CD8-positive, alpha-beta memory T cell (primary cell): ENCODE data around the gene LMO7. TPM values are rescaled to one million over a fixed set of nuclear protein-coding genes. Genes with fewer than 3 reads are reported as not detected.

Experiments
- CTCF ChIA-PET: fragments of 350-600 bp; sonication (Branson Sonifier 250); formaldehyde crosslinking; loops from one replicate; lab custom pipeline; 2021; ENCODE audit warnings: antibody characterized with exemption; lab: Charles Lee
- POLR2A ChIA-PET: fragments of 350-600 bp; sonication (Branson Sonifier 250); formaldehyde crosslinking; loops from one replicate; lab custom pipeline; 2021; ENCODE audit warnings: antibody characterized with exemption; lab: Charles Lee
- DNase-seq, 5 donors: peaks; one replicate each; pipeline versions ENCODE4 v3.0.0 to v3.0.0-alpha.2; 2020 to 2022; ENCODE audit warnings: mixed read lengths in 1 of 5
- H3K27ac ChIP-seq: one replicate; pipeline ENCODE4 v1.7.0; 2013; ENCODE audit warnings: low read depth, mild to moderate bottlenecking, low read length, moderate library complexity
- H3K27me3 ChIP-seq: 2 replicates; pipeline ENCODE4 v1.7.0; 2013; ENCODE audit warnings: low read length, mild to moderate bottlenecking; ENCODE audit not compliant: insufficient read depth, poor library complexity, severe bottlenecking
- H3K36me3 ChIP-seq: 2 replicates; pipeline ENCODE4 v1.7.0; 2013; ENCODE audit warnings: mild to moderate bottlenecking, low read length, moderate library complexity; ENCODE audit not compliant: insufficient read depth
- H3K4me1 ChIP-seq: 2 replicates; pipeline ENCODE4 v1.7.0; 2013; ENCODE audit warnings: mild to moderate bottlenecking, low read length, moderate library complexity; ENCODE audit not compliant: insufficient read depth
- H3K4me3 ChIP-seq: 2 replicates; pipeline ENCODE4 v1.7.0; 2013; ENCODE audit warnings: mild to moderate bottlenecking, low read length
- H3K9me3 ChIP-seq: 2 replicates; pipeline ENCODE4 v1.7.0; 2013; ENCODE audit warnings: mild to moderate bottlenecking, low read length
- H3K27ac Mint-ChIP-seq, 8 donors: one replicate each; pipeline ENCODE4 v1.8.0; 2020 to 2021; ENCODE audit warnings: mixed read lengths in 8 of 8, mild to moderate bottlenecking in 6 of 8, inconsistent platforms in 3 of 8, moderate library complexity in 3 of 8
- H3K27me3 Mint-ChIP-seq, 2 donors: one replicate each; pipeline ENCODE4 v1.8.0; 2020 to 2021; ENCODE audit warnings: mixed read lengths in 2 of 2, mild to moderate bottlenecking in 1 of 2, moderate library complexity in 1 of 2
- H3K36me3 Mint-ChIP-seq, 3 donors: one replicate each; pipeline ENCODE4 v1.8.0; 2020 to 2021; ENCODE audit warnings: mixed read lengths in 3 of 3, inconsistent platforms in 1 of 3, mild to moderate bottlenecking in 1 of 3
- H3K4me1 Mint-ChIP-seq, 3 donors: one replicate each; pipeline ENCODE4 v1.8.0; 2020 to 2021; ENCODE audit warnings: mixed read lengths in 3 of 3, inconsistent platforms in 1 of 3, mild to moderate bottlenecking in 1 of 3
- H3K4me3 Mint-ChIP-seq, 7 donors: one replicate each; pipeline ENCODE4 v1.8.0; 2020 to 2021; ENCODE audit warnings: mixed read lengths in 7 of 7, mild to moderate bottlenecking in 6 of 7, moderate library complexity in 4 of 7, inconsistent platforms in 2 of 7
- H3K9me3 Mint-ChIP-seq, 5 donors: one replicate each; pipeline ENCODE4 v1.8.0; 2020 to 2022; ENCODE audit warnings: mixed read lengths in 5 of 5, mild to moderate bottlenecking in 3 of 5, moderate library complexity in 2 of 5, inconsistent platforms in 1 of 5
- polyA plus RNA-seq: library from polyadenylated mRNA; unstranded; fragments of 300-500 nt; fragmentation: Illumina TruSeq; gene quantifications from one replicate; pipeline ENCODE4 v1.2.3, GENCODE V29; 2021
- total RNA-seq, 2 experiments: library from RNA; stranded (reverse); gene quantifications; one replicate each; pipeline ENCODE4 v1.2.3, GENCODE V29; 2021

The LMO7 gene
- total and polyA plus RNA-seq, 3 experiments from 2014 or later: 4.6 to 4.9 (median 4.7) TPM

- ChIA-PET CTCF (interaction anchor here (1.0 kb wide), 1 partner anchor 12 kb away, joined by 3 read pairs; no protein-coding TSS in a partner anchor), POLR2A (no interaction called here)
- Histone ChIP-seq H3K4me3 (no peak overlapping the region), H3K27me3 (no peaks in the 10 kb centered on the region), H3K4me1 (no peaks in the 10 kb centered on the region), H3K36me3 (no peaks in the 10 kb centered on the region), H3K27ac (no peak overlapping the region), H3K9me3 (no peaks in the 10 kb centered on the region)
- Mint-ChIP-seq H3K4me1 (peaks cover 0 to under 1% (median 0%) of the 10 kb centered on the region in 3 donors), H3K27ac (no peak overlapping the region), H3K36me3 (no peaks in the 10 kb centered on the region), H3K27me3 (peaks cover 0 to 17% of the 10 kb centered on the region in 2 donors), H3K9me3 (no peaks in the 10 kb centered on the region), H3K4me3 (no peak overlapping the region)
- no peak for DNase-seq
Observed at GRCh38 chr13:75882261-75882660, 246.1 kb downstream of the LMO7 start.

- Mint-ChIP-seq H3K27me3 (peaks cover 0 to 27% of the 10 kb centered on the region in 2 donors), H3K9me3 (no peaks in the 10 kb centered on the region), H3K4me1 (no peaks in the 10 kb centered on the region), H3K36me3 (no peaks in the 10 kb centered on the region), H3K4me3 (no peak overlapping the region), H3K27ac (no peak overlapping the region)
- Histone ChIP-seq H3K27me3 (no peaks in the 10 kb centered on the region), H3K27ac (no peak overlapping the region), H3K9me3 (no peaks in the 10 kb centered on the region), H3K4me3 (no peak overlapping the region), H3K4me1 (no peaks in the 10 kb centered on the region), H3K36me3 (no peaks in the 10 kb centered on the region)
- no peak for DNase-seq
- ChIA-PET CTCF (interaction anchor here (1.2 kb wide), 1 partner anchor 14 kb away, joined by 3 read pairs; no protein-coding TSS in a partner anchor), POLR2A (no interaction called here)
Observed at GRCh38 chr13:75889427-75889826, 253.3 kb downstream of the LMO7 start.

- Histone ChIP-seq H3K27me3 (no peaks in the 10 kb centered on the region), H3K9me3 (no peaks in the 10 kb centered on the region), H3K4me1 (no peaks in the 10 kb centered on the region), H3K36me3 (no peaks in the 10 kb centered on the region), H3K27ac (no peak overlapping the region), H3K4me3 (no peak overlapping the region)
- CTCF ChIA-PET: interaction anchor here (0.9 kb wide), 1 partner anchor 18 kb away, joined by 3 read pairs; no protein-coding TSS in a partner anchor
- DNase-seq: no peak
- Mint-ChIP-seq H3K27me3 (peaks cover 0 to 20% of the 10 kb centered on the region in 2 donors), H3K27ac (no peak overlapping the region), H3K4me1 (no peaks in the 10 kb centered on the region), H3K36me3 (no peaks in the 10 kb centered on the region), H3K4me3 (no peak overlapping the region), H3K9me3 (peaks cover 0 to 5% (median 0%) of the 10 kb centered on the region in 5 donors)
- POLR2A ChIA-PET: no interaction called here
Observed at GRCh38 chr13:75895168-75895567, 259.0 kb downstream of the LMO7 start.

GRCh38 chr13:75896271-75896670 is 260.1 kb downstream of the LMO7 start:
- H3K9me3 Mint-ChIP-seq: peaks cover 0 to 5% (median 0%) of the 10 kb centered on the region in 5 donors
- no peaks in the 10 kb centered on the region for H3K4me1 Mint-ChIP-seq
- no peak overlapping the region for H3K27ac ChIP-seq
- H3K36me3 Mint-ChIP-seq: no peaks in the 10 kb centered on the region
- no peaks in the 10 kb centered on the region for H3K27me3 ChIP-seq
- H3K27ac Mint-ChIP-seq: no peak overlapping the region
- no peak overlapping the region for H3K4me3 Mint-ChIP-seq
- no peak for DNase-seq
- POLR2A ChIA-PET: no interaction called here
- H3K27me3 Mint-ChIP-seq: peaks cover 0 to 23% of the 10 kb centered on the region in 2 donors
- CTCF ChIA-PET: interaction anchor here (1.0 kb wide), 1 partner anchor 26 kb away, joined by 3 read pairs; no protein-coding TSS in a partner anchor
- H3K4me3 ChIP-seq: no peak overlapping the region
- no peaks in the 10 kb centered on the region for H3K36me3 ChIP-seq
- H3K9me3 ChIP-seq: no peaks in the 10 kb centered on the region
- H3K4me1 ChIP-seq: no peaks in the 10 kb centered on the region

GRCh38 chr13:75897386-75897785 is 261.3 kb downstream of the LMO7 start:
- Histone ChIP-seq H3K27ac (no peak overlapping the region), H3K27me3 (no peaks in the 10 kb centered on the region), H3K4me3 (no peak overlapping the region), H3K4me1 (no peaks in the 10 kb centered on the region), H3K36me3 (no peaks in the 10 kb centered on the region), H3K9me3 (no peaks in the 10 kb centered on the region)
- no peak for DNase-seq
- no peaks in the 10 kb centered on the region for H3K36me3 Mint-ChIP-seq
- no peak overlapping the region for H3K27ac Mint-ChIP-seq
- H3K9me3 Mint-ChIP-seq: peaks cover 0 to 5% (median 0%) of the 10 kb centered on the region in 5 donors
- POLR2A ChIA-PET: no interaction called here
- no peaks in the 10 kb centered on the region for H3K4me1 Mint-ChIP-seq
- H3K27me3 Mint-ChIP-seq: peaks cover 0 to 24% of the 10 kb centered on the region in 2 donors
- CTCF ChIA-PET: no interaction called here
- H3K4me3 Mint-ChIP-seq: no peak overlapping the region

GRCh38 chr13:75901501-75901900 is 265.4 kb downstream of the LMO7 start:
- Histone ChIP-seq H3K4me3 (no peak overlapping the region), H3K36me3 (no peaks in the 10 kb centered on the region), H3K9me3 (no peaks in the 10 kb centered on the region), H3K27me3 (no peaks in the 10 kb centered on the region), H3K4me1 (no peaks in the 10 kb centered on the region), H3K27ac (no peak overlapping the region)
- H3K4me3 Mint-ChIP-seq: no peak overlapping the region
- no peak overlapping the region for H3K27ac Mint-ChIP-seq
- ChIA-PET CTCF (no interaction called here), POLR2A (no interaction called here)
- H3K27me3 Mint-ChIP-seq: peaks cover 0 to 24% of the 10 kb centered on the region in 2 donors
- peaks cover 0 to 5% (median 0%) of the 10 kb centered on the region in 5 donors for H3K9me3 Mint-ChIP-seq
- no peaks in the 10 kb centered on the region for H3K4me1 Mint-ChIP-seq
- DNase-seq: no peak
- no peaks in the 10 kb centered on the region for H3K36me3 Mint-ChIP-seq

- H3K27me3 Mint-ChIP-seq: peaks cover 0 to 27% of the 10 kb centered on the region in 2 donors
- ChIA-PET POLR2A (no interaction called here), CTCF (no interaction called here)
- no peaks in the 10 kb centered on the region for H3K36me3 Mint-ChIP-seq
- no peak overlapping the region for H3K4me3 ChIP-seq
- H3K4me1 ChIP-seq: no peaks in the 10 kb centered on the region
- H3K9me3 ChIP-seq: no peaks in the 10 kb centered on the region
- H3K4me3 Mint-ChIP-seq: no peak overlapping the region
- no peaks in the 10 kb centered on the region for H3K27me3 ChIP-seq
- no peak overlapping the region for H3K27ac Mint-ChIP-seq
- peaks cover 0 to 5% (median 0%) of the 10 kb centered on the region in 5 donors for H3K9me3 Mint-ChIP-seq
- H3K36me3 ChIP-seq: no peaks in the 10 kb centered on the region
- no peaks in the 10 kb centered on the region for H3K4me1 Mint-ChIP-seq
- H3K27ac ChIP-seq: no peak overlapping the region
- DNase-seq: no peak
Observed at GRCh38 chr13:75902166-75903104, 266.3 kb downstream of the LMO7 start.

- CTCF ChIA-PET: interaction anchor here (1.0 kb wide), 1 partner anchor 16 kb away, joined by 3 read pairs; no protein-coding TSS in a partner anchor
- no peaks in the 10 kb centered on the region for H3K27me3 ChIP-seq
- no peak overlapping the region for H3K4me3 Mint-ChIP-seq
- POLR2A ChIA-PET: no interaction called here
- no peak overlapping the region for H3K27ac ChIP-seq
- no peak for DNase-seq
- H3K9me3 ChIP-seq: no peaks in the 10 kb centered on the region
- H3K4me1 Mint-ChIP-seq: no peaks in the 10 kb centered on the region
- no peaks in the 10 kb centered on the region for H3K36me3 Mint-ChIP-seq
- peaks cover 0 to 5% (median 0%) of the 10 kb centered on the region in 5 donors for H3K9me3 Mint-ChIP-seq
- H3K4me3 ChIP-seq: no peak overlapping the region
- H3K4me1 ChIP-seq: no peaks in the 10 kb centered on the region
- peaks cover 1 to 30% of the 10 kb centered on the region in 2 donors for H3K27me3 Mint-ChIP-seq
- H3K36me3 ChIP-seq: no peaks in the 10 kb centered on the region
- H3K27ac Mint-ChIP-seq: no peak overlapping the region
Observed at GRCh38 chr13:75904012-75904411, 267.9 kb downstream of the LMO7 start.
